ENCODE measurements around the gene SLC12A8.

Gene SLC12A8, protein sequence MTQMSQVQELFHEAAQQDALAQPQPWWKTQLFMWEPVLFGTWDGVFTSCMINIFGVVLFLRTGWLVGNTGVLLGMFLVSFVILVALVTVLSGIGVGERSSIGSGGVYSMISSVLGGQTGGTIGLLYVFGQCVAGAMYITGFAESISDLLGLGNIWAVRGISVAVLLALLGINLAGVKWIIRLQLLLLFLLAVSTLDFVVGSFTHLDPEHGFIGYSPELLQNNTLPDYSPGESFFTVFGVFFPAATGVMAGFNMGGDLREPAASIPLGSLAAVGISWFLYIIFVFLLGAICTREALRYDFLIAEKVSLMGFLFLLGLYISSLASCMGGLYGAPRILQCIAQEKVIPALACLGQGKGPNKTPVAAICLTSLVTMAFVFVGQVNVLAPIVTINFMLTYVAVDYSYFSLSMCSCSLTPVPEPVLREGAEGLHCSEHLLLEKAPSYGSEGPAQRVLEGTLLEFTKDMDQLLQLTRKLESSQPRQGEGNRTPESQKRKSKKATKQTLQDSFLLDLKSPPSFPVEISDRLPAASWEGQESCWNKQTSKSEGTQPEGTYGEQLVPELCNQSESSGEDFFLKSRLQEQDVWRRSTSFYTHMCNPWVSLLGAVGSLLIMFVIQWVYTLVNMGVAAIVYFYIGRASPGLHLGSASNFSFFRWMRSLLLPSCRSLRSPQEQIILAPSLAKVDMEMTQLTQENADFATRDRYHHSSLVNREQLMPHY

DNA sequence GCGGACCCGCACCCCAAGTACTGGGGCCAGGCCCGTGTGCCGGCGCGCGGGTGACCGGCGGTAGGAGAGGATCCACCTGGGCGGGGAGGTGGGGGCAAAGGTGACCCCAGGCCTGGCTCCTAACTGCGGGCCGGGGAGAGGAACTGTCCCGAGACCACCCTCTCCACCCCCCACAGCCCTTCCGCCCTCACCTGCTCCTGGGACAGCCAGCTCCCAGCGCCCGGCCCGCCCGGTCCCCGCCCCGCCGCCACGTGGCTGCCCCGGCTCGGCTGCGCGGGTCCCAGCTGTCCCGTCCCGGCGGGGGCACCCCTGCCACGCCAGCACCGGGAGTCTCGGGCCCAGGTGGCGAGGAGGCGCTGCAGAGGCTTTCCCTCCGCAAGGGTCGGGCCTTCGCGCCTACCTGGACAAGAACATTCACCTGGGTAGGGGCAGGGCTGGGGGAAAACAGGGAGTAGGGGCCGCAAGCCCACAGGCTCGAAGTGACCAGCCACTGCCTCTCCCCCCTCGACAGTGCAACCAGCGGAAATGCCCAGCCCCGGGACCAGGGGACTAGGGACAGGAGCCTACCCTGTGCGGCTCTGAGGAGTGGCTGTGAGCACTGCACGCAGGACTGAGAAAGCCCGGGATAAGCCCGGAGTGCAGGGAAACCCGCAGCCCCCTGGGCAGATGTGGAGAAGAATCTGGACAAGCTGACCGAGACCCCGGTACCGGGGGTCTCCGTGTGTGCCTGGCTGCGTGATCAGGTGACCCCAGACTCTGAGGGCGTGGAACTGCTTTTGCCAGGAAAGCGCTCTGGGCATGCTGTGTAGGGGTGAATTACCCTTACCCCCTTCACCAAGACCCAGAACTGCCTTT is at the start of gene SLC12A8:
TSS of gene SLC12A8 (minus strand) at position 240 of the 855 bp plus-strand sequence. CDS start 1,399 bp downstream, outside the sequence.
- no peak for FAIRE-seq
- no peak for DNase-seq (ENCODE audit: insufficient read length, low spot score)

DNA sequence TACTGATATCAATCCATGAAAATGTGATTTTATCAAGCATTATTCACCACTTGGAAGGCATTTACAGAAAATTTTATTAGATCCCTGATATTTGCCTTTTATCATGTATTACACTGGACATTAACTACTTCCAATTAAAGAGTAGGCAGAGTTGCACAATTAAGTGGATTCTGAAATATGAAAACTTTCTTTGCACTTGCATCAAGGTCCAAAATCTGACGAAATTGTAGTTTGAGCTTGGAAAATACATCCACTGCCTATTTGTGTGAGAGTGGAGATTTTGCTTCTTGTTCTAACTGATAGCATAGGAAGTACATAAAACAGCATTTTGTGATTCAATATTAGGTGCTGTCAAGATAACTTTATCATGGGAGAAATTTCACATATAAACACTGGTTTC is 49.6 kb upstream of the SLC12A8 start:
- FAIRE-seq: no peak
- DNase-seq (ENCODE audit: insufficient read length, low spot score): no peak

DNA sequence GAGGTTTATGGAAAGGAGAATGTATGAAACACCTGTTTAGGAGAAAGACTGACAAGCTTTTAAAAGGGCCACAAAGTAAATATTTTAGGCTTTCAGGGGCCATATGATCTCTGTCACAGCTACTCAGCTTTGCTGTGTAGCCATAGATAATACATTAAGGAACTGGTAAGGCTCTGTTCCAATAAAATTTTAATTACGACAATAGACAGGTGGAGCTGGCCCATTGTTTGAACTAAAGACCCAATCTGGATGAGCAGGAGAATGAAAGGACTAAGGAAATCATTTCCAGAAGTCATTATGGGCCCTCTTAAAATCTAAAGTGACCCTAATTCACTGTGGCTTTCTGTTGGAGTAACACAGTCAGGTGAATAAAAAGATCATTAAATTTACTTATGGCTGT is 48.5 kb upstream of the SLC12A8 start:
- no peak for FAIRE-seq
- DNase-seq (ENCODE audit: insufficient read length, low spot score): no peak

DNA sequence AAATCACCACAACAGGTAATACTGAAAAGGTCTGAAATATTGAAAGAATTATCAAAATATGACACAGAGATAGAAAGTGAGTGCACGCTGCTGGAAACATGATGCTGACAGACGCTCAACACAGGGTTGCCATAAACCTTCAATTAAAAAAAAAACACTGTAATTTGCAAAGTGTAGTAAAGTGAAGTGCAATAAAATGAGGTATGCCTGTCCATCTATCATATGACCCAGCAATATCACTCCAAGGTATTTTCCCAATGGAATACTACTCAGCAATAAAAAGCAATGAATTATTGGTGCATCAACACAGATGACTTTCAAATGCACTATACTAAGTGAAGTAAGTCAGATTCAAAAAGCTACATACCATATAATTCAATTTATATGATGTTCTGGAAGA is 47.6 kb upstream of the SLC12A8 start:
- FAIRE-seq: no peak
- no peak for DNase-seq (ENCODE audit: insufficient read length, low spot score)

DNA sequence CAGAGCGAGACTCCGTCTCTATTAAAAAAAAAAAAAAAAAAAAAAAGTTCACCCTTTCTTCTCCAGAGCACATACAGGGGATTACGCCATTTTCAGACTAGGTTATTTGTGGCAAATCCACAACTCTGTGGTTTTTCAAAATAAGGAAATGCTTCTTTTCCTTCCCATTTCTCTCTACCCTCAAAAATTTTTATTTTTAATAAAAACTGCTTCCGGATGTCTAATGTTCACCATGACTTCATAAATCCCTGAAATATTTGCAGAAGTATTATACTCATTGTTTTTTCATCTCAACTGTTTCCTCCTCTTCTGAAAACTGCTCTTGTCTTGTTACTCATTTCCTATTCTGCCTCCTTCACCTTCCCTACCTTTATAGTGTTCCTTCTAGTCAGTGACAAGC is 45.0 kb upstream of the SLC12A8 start:
- DNase-seq (ENCODE audit: insufficient read length, low spot score) (no peak), FAIRE-seq (no peak)

DNA sequence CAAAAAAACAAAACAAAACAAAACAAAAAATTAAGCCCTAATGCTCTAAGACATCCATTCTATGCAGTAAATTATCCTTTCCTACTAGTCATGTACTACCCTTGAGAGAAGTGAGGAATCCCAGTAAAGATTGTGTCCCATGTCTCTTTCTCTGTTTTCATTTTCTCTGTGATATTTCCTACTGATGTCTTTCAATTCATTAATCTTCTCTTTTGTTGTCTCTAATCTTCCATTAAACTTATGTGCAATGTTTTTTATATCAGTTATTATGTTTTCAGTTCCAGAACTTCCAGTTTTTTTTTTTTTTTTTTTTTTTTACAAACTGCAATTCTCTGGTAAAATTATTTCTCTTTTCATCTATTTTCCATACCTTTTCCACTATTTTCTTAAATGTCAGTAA is 44.1 kb upstream of the SLC12A8 start:
- no peak for FAIRE-seq

DNA sequence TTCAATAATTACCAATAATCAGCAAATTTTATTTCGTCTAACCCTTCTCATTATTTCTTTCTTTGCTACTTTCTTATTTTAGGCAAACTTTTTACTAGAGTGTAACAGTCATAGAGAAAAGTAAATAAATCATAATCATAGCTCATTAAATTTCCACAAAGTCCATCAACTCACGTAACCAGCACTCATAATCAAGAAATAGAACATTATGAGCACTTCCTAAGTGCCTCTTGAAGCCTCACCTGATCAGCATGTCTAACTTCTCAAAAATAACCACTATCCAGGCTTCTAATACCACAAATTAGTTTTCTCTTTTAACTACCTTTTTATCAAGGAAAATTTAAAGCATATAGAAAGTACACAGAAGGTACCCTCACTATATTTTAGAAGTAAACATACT is 38.4 kb upstream of the SLC12A8 start:
- no peak for DNase-seq (ENCODE audit: insufficient read length, low spot score)

More for the DNA sequence above, 44.1 kb upstream of the SLC12A8 start:
- DNase-seq (ENCODE audit: insufficient read length, low spot score): no peak

DNA sequence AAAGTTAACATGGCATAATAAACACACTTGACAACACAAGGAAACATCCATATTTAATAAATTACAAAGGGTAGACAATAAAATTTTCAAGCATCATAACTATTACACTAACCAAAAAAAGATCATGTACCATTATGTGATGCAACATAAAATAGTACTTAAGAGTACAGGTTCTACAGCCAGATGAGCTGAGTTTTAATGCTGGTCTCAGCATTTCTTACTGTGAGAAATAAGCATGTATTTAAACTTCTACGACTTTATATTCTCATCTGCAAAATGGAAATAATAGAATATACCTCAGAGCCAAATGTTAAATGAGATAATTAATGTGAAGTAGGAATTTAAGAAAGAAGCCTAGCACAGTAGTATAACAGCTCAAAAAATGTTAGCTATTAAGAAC is 33.7 kb upstream of the SLC12A8 start:
- no peak for FAIRE-seq
- DNase-seq (ENCODE audit: insufficient read length, low spot score): no peak

More for the DNA sequence above, 38.4 kb upstream of the SLC12A8 start:
- FAIRE-seq: no peak

DNA sequence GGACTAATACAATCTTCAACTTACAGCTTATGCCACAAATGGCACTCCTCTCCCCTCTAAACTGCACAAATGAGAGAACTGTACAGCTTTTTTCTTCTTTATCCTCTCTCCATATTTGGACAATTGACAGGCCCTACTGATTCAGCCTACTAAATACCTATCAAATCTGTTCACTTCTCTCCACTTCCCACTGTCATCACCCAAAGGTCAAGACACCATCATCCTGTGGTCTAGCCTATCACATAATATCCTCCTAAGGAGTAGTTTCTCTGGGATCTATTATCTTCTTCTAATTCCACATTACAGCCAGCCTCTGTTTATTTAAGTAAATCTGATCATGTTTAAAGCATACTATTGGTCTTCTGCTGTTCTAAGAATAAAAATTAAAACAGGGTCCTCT is 33.0 kb upstream of the SLC12A8 start:
- DNase-seq (ENCODE audit: insufficient read length, low spot score): no peak
- no peak for FAIRE-seq

DNA sequence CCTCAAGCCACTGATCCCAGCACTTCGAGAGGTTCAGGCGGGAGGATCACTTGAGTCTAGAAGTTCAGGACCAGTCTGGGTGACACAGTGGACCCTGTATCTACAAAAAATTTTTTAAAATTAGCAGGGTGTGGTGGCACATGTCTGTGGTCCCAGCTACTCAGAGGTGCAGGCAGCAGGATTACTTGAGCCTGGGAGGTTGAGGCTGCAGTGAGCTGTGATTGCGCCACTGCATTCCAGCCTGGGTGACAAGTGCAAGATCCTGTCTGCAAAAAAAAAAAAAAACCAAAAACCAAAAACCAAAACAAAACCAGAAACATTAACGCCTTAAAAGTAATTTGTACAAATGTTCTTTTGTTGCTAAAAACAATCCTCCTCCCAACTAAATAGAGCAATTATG is 27.9 kb upstream of the SLC12A8 start:
- FAIRE-seq: no peak
- DNase-seq (ENCODE audit: insufficient read length, low spot score): no peak

DNA sequence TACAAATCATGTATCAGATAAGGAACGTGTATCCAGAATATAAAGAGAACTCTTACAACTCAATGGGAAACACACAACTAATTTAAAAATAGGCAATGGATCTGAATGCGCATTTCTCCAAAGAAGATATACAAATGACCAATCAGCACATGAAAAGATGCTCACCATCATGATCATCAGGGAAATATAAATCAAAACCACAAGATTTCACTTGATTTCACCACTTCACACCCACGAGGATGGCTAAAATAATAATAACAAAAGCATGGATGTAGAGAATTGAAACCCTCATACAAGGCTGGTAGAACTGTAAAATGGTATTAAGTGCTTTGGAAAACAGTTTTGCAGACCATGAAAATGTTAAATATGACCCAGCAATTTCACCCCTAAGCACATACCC is 26.7 kb upstream of the SLC12A8 start:
- DNase-seq (ENCODE audit: insufficient read length, low spot score): no peak
- no peak for FAIRE-seq

DNA sequence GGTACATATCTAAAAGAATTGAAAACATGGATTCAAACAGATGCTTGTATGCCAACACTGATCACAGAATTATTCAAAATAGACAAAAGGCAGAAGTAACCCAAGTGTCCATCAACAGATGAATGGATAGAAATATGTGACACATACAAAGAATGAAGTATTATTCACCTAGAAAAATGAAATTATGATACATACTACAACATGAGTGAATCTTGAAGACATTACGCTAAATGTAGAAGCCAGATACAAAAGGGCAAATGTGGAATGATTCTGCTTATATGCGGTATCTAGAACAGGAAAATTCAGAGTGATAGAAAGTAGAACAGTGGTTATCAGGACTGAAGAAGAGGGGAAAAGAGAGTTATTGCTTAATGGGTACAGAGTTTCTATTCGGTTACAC is 26.2 kb upstream of the SLC12A8 start:
- FAIRE-seq: no peak

DNA sequence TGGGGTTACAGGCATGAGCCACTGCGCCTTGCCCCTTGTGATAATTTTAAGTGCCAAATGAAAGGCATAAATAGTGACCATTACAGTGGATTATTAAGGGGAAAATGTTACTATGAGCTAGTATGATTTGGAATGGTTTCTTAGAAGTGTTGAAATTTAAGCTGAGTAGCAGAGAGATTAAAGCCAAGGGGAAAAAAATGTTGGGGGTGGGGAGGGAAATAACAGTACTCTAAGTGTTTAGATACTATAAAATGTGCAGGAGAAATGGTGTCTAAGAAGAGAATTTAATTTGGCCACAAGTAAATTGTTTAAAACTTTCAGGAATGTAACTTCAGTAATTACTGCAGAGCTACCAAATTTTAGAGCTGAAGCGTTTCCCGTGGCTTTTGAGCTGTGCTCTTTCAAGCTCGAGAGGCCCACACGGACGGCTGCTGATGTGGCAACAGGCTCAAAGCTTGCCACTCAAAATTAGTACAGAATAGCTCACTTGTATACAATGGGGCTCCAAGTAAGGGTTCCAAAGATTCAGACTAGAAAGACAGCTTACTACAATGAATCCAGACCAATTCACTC is 23.9 kb upstream of the SLC12A8 start:
- DNase-seq (ENCODE audit: insufficient read length, low spot score) (no peak), FAIRE-seq (no peak)

More for the DNA sequence above, 26.2 kb upstream of the SLC12A8 start:
- DNase-seq (ENCODE audit: insufficient read length, low spot score): no peak

DNA sequence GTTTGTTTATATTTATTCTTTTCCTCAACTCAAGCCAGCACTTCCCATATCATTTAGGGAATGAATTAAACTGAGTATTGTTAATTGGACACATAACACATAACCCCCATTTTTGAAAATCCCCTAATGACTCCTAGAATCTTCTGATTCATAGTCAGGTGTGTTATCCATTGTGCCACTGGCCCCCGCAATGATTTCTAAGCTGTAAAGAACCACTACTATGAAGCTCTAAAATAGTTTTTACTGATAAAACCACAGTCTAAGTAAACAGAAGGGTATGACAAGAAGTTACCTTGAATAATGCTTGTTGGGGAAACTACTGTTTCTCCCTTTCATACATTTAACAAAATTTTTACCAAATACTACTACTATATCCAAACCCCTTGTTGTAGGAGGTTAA is 22.3 kb upstream of the SLC12A8 start:
- no peak for FAIRE-seq
- DNase-seq (ENCODE audit: insufficient read length, low spot score): no peak

DNA sequence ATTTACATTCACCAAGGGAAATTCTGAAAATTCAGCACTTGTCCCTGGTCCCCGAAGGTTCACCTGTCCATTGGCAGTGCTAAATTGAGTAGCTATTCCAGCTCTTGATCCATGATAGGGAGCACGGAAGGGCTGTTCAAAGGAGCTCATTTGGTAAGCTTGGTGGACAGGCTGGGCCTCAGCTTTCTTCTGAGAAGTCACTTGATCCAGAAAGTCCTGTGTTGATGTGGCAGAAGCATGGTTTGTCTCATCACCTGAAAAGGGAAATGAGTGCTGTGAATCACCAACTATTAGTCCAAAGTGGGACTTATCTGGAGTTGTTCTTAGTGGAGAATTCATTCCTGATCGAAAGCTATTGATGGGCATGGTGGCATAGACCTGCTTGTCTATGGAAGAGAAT is 19.9 kb upstream of the SLC12A8 start:
- FAIRE-seq (no peak), DNase-seq (ENCODE audit: insufficient read length, low spot score) (no peak)

DNA sequence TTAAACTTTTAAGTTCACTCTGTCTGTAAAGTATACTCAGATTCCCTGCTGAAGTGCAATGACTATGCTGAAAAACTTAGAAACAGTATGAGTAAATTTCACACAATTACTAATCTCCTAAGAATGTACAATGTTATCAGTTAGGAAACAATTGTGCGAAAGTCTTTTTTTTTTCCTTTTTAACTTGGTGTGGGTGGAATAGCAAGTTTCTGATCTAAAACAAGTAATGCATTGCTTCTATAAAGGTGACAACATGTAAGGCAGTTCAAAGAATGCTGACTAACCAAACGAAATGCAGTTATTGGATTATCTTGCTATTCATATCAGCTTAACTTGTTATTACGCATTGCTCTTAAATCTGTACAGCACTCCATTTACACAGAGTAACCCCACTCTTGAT is 19.3 kb upstream of the SLC12A8 start:
- FAIRE-seq (no peak), DNase-seq (ENCODE audit: insufficient read length, low spot score) (peak; percentile 17)

DNA sequence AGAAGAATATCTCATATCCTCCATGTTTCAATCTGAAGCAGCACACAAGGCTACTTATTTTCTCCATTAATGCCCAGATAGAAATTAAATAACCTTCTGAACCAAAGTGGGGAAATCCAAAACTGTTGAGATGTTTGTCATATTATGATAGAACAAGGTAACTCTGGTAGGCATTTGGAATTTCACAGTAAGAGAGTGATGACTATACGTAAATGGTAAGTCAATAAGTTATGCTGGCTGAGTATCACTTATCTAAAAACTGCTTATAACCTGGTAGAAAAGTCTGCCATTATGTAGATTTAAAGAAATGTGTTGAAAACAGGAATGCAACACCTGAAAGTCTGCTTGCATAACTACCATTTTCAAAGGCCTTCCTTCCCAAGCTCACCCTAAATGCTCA is 17.2 kb upstream of the SLC12A8 start:
- DNase-seq (ENCODE audit: insufficient read length, low spot score): no peak
- FAIRE-seq: no peak

DNA sequence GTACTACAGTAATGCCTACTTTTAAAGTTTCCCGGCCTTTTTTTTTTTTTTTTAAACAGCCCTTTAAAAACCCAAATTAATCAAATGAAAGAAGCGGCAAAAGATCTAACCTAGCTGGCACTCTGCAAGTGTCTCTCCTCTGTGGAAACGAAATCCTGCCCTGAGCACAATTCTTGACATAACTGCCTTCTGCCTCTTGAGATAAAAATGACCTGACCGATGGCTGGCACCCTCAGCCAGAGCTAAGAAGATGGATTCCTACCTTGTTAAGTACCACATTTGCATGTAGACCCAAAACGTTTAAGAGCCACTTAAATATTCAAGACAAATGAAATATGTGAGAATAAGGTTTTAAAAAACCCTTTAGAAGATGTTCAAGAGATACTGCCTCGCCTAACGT is 16.6 kb upstream of the SLC12A8 start:
- FAIRE-seq (no peak), DNase-seq (ENCODE audit: insufficient read length, low spot score) (no peak)

DNA sequence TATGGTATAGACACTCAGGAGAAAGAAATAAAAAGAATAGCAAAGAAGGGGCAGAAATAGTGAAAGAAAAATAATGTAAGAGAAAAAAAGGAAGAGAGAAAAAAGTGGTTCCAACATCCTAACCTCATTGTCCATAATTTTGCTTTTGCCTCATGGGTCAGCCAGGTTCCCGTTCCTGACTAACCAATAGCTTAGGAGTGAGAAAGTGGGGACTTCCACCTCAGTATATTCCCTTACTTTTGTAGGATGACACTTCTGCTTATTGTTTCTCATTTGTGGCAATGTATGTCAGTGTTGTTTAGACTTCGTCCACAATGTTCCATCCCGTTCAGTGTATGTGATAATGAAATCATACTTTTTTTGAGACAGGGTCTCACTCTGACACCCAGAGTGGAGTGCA is 9.3 kb upstream of the SLC12A8 start:
- no peak for FAIRE-seq
- no peak for DNase-seq (ENCODE audit: insufficient read length, low spot score)

DNA sequence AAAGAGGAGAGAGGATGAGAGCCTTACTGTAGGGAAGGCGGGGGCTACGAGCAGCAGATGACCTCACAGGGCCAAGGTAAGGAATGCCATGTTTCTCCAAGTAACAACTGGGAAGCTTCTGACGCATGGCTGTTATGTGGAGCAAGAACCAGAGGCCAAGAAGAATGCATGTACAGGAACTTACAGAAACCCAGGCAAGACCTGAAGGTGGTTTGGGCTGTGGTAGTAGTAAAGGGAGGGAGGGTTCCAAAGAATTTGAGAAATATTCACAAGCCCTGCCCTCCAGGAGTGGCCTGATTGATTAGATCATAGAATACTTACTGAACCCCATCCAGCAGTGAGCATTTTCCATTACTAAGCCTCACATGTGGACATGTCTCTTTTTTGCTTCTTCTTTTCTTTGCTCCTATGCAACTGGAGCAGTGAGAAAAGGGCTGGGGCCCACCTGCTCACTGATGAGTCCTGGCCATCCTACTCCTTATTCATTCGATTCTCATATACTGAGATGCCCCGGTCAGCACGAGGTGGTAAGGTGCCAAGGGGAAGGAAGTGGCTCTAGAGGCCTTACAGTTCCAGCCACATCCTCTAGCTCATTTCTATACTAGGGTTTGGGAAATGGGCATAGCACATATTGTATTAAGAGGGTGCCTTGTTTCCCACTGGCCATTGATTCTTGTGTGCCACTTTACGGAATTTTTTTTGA is 8.3 kb upstream of the SLC12A8 start:
- DNase-seq (ENCODE audit: insufficient read length, low spot score) (no peak), FAIRE-seq (peak; percentile 40)
